ENCODE data around the gene USP13. TPM values are rescaled to one million over a fixed set of nuclear protein-coding genes. Genes with fewer than 3 reads are reported as not detected.

USP13 gene
- total and polyA plus RNA-seq, 2 of the 13 experiments (the other 11 are each of a cell fraction or from before 2014, with no cell fraction given), result 15.9 to 36.7 TPM

DNA sequence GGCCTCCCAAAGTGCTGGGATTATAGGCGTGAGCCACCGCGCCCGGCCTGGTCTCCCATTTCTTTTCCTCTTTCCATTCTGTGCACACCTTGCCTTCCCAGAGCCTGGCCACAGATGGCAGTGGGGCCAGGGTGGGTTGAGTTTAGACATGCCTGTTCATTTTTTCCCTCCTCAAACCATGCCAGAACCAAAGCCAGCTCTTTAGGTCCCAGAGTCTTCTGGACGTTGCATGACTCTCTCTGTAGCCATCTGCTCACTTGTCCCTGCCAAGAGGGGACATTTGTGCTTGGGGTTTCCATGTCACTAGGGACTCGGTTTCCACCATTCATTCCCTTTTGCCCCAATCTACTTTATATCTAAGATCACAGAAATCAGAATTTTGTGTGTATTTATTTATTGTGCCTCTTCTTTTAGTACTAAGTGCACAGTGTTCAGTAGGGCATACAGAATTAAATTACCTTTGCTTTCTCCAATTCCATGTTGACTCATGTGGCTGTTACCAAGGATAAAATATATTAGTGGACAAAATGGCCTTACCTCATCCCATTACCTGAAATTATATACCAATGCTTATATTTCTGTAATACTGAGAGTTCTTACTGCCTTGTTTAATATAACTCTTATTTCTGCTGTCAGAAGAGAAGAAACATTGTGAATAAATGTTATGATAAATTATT, 49.6 kb downstream of the USP13 start:
- no peaks in the 10 kb centered on the region for H3K4me1 ChIP-seq (ENCODE audit: insufficient read depth, low read length)
- ChIA-PET POLR2A (no interaction called here), CTCF (ENCODE audit: low intra/inter-chr PET ratio, low total read pairs) (no interaction called here)
- ATAC-seq, result no peak
- peaks cover 10 to 31% of the 10 kb centered on the region in 2 experiments; a peak in 4 of 5 replicates for H3K36me3 ChIP-seq (replicated peaks in 1 of 2; ENCODE audit: control insufficient read depth in 1 of 2, insufficient read depth in 2 of 2, low read length in 2 of 2)
- H4K20me1 ChIP-seq (ENCODE audit: insufficient read depth, low read length), result no peaks in the 10 kb centered on the region
- BruUV-seq (replicated peaks), result no TSS peak
- no peak overlapping the region for H3K4me2 ChIP-seq (ENCODE audit: low read depth, low read length)
- no peak overlapping the region for H2AFZ ChIP-seq (ENCODE audit: low read length)
- H3K27me3 ChIP-seq (ENCODE audit: control insufficient read depth in 1 of 2, insufficient read depth in 2 of 2, low read length in 2 of 2), result no peaks in the 10 kb centered on the region
- intact Hi-C loops (cut with micrococcal nuclease; ENCODE audit: unreplicated experiment) (no loop called here), in situ Hi-C loops (cut with HindIII; ENCODE audit: extremely low pct_ligation_motif_present, low pct_unique_long_range_greater_than_20kb) (no loop called here)
- no peak overlapping the region for H3K4me3 ChIP-seq (replicated peaks in 1 of 3; ENCODE audit: insufficient read depth in 1 of 3, low read depth in 2 of 3, low read length in 3 of 3)
- DNase-seq (ENCODE audit: low spot score), result no peak
- H3K9me3 ChIP-seq (ENCODE audit: low read length), result no peaks in the 10 kb centered on the region
- FAIRE-seq, result no peak
- 100% methylated on average over 6 of the region's 6 CpGs for WGBS (ENCODE audit: low lambda C conversion rate)
- no peak overlapping the region for H3K27ac ChIP-seq (ENCODE audit: extremely low read length, insufficient read depth, low read length)
- no peak overlapping the region for H3K9ac ChIP-seq (ENCODE audit: insufficient read depth, low read depth, low read length)
- H3K79me2 ChIP-seq (ENCODE audit: insufficient read depth, low read length), result peaks cover 8% of the 10 kb centered on the region
- TF ChIP-seq ZNF446 (CRISPR knock-in tag; IDR thresholded peaks at IDR 0.05) (no peak), GTF3A (CRISPR knock-in tag; conservative IDR thresholded peaks at IDR 0.05) (no peak), HOXA9 (CRISPR knock-in tag; IDR thresholded peaks at IDR 0.05; ENCODE audit: borderline replicate concordance) (no peak), IRF2 (CRISPR knock-in tag; IDR thresholded peaks at IDR 0.05) (no peak), ZMYM2 (CRISPR knock-in tag; IDR thresholded peaks at IDR 0.05) (no peak), NCOA1 (CRISPR knock-in tag; IDR thresholded peaks at IDR 0.05) (no peak), MAFG (CRISPR knock-in tag; IDR thresholded peaks at IDR 0.05) (no peak), FOSL2 (CRISPR knock-in tag; IDR thresholded peaks at IDR 0.05) (no peak), ZNF761 (CRISPR knock-in tag; conservative IDR thresholded peaks at IDR 0.05) (no peak), ZNF496 (CRISPR knock-in tag; IDR thresholded peaks at IDR 0.05; ENCODE audit: insufficient replicate concordance) (no peak), PTBP1 (IDR thresholded peaks at IDR 0.05; ENCODE audit: low read depth, low read length, poor library complexity, severe bottlenecking) (no peak), ATM (IDR thresholded peaks at IDR 0.05; ENCODE audit: borderline replicate concordance) (no peak), ZNF251 (CRISPR knock-in tag; IDR thresholded peaks at IDR 0.05) (no peak), ETV6 (CRISPR knock-in tag; conservative IDR thresholded peaks at IDR 0.05) (no peak)
- TF ChIP-seq, protein P1, sequence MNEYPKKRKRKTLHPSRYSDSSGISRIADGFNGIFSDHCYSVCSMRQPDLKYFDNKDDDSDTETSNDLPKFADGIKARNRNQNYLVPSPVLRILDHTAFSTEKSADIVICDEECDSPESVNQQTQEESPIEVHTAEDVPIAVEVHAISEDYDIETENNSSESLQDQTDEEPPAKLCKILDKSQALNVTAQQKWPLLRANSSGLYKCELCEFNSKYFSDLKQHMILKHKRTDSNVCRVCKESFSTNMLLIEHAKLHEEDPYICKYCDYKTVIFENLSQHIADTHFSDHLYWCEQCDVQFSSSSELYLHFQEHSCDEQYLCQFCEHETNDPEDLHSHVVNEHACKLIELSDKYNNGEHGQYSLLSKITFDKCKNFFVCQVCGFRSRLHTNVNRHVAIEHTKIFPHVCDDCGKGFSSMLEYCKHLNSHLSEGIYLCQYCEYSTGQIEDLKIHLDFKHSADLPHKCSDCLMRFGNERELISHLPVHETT (CRISPR knock-in tag; conservative IDR thresholded peaks at IDR 0.05), result no peak
- TF ChIP-seq, protein P2, sequence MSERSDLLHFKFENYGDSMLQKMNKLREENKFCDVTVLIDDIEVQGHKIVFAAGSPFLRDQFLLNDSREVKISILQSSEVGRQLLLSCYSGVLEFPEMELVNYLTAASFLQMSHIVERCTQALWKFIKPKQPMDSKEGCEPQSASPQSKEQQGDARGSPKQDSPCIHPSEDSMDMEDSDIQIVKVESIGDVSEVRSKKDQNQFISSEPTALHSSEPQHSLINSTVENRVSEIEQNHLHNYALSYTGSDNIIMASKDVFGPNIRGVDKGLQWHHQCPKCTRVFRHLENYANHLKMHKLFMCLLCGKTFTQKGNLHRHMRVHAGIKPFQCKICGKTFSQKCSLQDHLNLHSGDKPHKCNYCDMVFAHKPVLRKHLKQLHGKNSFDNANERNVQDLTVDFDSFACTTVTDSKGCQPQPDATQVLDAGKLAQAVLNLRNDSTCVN (CRISPR knock-in tag; IDR thresholded peaks at IDR 0.05; ENCODE audit: borderline replicate concordance), result no peak

Measured in HepG2 (cell line).